ENCODE measurements around the gene SLC35F5. TPM values are rescaled to one million over a fixed set of nuclear protein-coding genes. Genes with fewer than 3 reads are reported as not detected.

SLC35F5 gene, protein sequence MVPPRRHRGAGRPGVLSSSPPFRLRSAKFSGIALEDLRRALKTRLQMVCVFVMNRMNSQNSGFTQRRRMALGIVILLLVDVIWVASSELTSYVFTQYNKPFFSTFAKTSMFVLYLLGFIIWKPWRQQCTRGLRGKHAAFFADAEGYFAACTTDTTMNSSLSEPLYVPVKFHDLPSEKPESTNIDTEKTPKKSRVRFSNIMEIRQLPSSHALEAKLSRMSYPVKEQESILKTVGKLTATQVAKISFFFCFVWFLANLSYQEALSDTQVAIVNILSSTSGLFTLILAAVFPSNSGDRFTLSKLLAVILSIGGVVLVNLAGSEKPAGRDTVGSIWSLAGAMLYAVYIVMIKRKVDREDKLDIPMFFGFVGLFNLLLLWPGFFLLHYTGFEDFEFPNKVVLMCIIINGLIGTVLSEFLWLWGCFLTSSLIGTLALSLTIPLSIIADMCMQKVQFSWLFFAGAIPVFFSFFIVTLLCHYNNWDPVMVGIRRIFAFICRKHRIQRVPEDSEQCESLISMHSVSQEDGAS
- 21.8 TPM for polyA plus RNA-seq (2012; ENCODE audit: missing spikeins)

GRCh38 chr2:113756355-113757137 is at the start of gene SLC35F5:
TSS of gene SLC35F5 (minus strand) at chr2:113756642. CDS start at chr2:113756409, 233 bp downstream.
- DNase-seq (ENCODE audit: insufficient read length) (peak; percentile 63), FAIRE-seq (peak; percentile 96)
- TF ChIP-seq POLR2A (IDR thresholded peaks at IDR 0.05; ENCODE audit: low read depth, low read length) (peak; percentile 87), POLR2AphosphoS5 (IDR thresholded peaks at IDR 0.05; ENCODE audit: low read depth, low read length) (peak; percentile 85), TAF1 (IDR thresholded peaks at IDR 0.05; ENCODE audit: borderline replicate concordance, low read depth, low read length) (peak; percentile 81; the same call in 1 of the 2 replicates)

GRCh38 chr2:113799375-113799774 is 42.9 kb upstream of the SLC35F5 start:
- no peak for FAIRE-seq
- no peak for TF ChIP-seq POLR2AphosphoS5 (IDR thresholded peaks at IDR 0.05; ENCODE audit: low read depth, low read length)
- no peak for TF ChIP-seq TAF1 (IDR thresholded peaks at IDR 0.05; ENCODE audit: borderline replicate concordance, low read depth, low read length)
- no peak for TF ChIP-seq POLR2A (IDR thresholded peaks at IDR 0.05; ENCODE audit: low read depth, low read length)
- no peak for DNase-seq (ENCODE audit: insufficient read length)

DNA sequence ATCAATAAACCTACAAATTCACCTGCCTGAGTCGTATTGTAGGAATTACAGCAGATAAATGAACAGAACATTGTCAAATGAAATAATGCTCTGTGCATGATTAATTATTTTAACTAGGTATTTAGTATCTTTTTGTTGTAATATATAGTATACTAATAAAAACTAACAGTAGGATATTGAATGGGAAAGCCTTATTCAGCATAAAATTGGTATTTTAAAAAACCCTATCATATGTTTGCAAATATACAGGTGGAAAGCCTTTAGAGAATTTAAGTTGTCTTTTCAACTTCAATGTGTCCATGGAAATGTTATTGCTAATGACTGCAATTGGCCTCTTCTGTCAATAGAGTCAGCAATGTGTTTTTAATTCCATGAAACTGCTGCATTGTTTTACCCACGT is 40.8 kb upstream of the SLC35F5 start:
- FAIRE-seq (no peak), DNase-seq (ENCODE audit: insufficient read length) (no peak)
- no peak for TF ChIP-seq POLR2A (IDR thresholded peaks at IDR 0.05; ENCODE audit: low read depth, low read length)
- no peak for TF ChIP-seq POLR2AphosphoS5 (IDR thresholded peaks at IDR 0.05; ENCODE audit: low read depth, low read length)
- TF ChIP-seq TAF1 (IDR thresholded peaks at IDR 0.05; ENCODE audit: borderline replicate concordance, low read depth, low read length) = no peak

DNA sequence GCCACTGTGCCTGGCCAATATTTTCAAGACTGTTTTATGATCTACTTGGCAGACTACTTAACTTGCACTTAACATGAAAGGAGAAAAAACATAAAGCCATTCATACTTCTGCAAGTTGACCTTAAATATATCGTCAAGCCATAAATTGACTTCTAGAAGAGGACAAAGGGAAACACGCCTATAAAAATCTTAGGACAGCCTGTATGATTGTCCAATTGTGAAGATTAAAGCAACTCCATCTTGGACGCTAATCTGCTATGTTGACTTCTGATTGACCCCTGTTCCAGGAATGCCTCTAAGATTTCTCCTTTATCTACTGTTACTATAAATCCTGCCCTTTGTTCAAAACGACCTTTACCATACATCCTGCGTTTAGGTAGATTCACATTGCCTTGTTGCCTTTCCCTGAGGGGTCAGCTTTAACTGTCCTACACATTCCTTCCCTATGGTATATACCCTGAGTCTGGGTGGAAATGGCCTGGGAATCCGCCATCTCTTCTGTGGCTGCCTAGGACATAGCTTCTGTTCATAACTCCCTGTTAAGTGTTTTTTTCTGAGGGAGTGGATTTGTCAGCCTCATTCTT is 40.2 kb upstream of the SLC35F5 start:
- DNase-seq (ENCODE audit: insufficient read length) (no peak), FAIRE-seq (no peak)
- no peak for TF ChIP-seq POLR2AphosphoS5 (IDR thresholded peaks at IDR 0.05; ENCODE audit: low read depth, low read length)
- no peak for TF ChIP-seq TAF1 (IDR thresholded peaks at IDR 0.05; ENCODE audit: borderline replicate concordance, low read depth, low read length)
- TF ChIP-seq POLR2A (IDR thresholded peaks at IDR 0.05; ENCODE audit: low read depth, low read length) = no peak

DNA sequence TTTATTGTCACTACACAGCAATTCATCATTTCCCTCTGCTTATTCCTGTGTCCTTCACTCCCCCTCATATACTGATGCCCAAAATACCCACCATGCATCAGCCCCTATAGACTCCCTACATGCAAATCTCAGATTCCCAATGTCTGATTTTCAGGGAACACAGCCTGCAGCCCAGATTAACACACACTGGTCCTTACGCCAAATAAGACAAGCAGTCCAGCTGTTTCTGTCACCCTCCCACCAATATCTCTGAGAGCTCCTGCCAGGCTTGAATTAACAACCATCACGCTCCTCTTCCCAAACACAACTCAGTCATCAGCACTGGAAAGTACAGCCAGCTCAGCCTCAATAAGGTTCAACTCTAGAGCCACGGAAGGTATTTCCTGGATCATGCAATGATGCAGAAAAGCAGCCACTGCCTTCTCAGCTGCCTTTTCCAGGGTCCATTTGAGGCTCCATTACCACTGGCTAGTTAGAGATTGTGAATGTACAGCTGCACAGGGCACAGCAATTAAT is 39.0 kb upstream of the SLC35F5 start:
- no peak for DNase-seq (ENCODE audit: insufficient read length)
- TF ChIP-seq POLR2A (IDR thresholded peaks at IDR 0.05; ENCODE audit: low read depth, low read length) (no peak), POLR2AphosphoS5 (IDR thresholded peaks at IDR 0.05; ENCODE audit: low read depth, low read length) (no peak), TAF1 (IDR thresholded peaks at IDR 0.05; ENCODE audit: borderline replicate concordance, low read depth, low read length) (no peak)
- FAIRE-seq = no peak

GRCh38 chr2:113791697-113792590 is 35.5 kb upstream of the SLC35F5 start:
- DNase-seq (ENCODE audit: insufficient read length) (no peak), FAIRE-seq (peak; percentile 71)
- TF ChIP-seq POLR2AphosphoS5 (IDR thresholded peaks at IDR 0.05; ENCODE audit: low read depth, low read length) = no peak
- no peak for TF ChIP-seq POLR2A (IDR thresholded peaks at IDR 0.05; ENCODE audit: low read depth, low read length)
- TF ChIP-seq TAF1 (IDR thresholded peaks at IDR 0.05; ENCODE audit: borderline replicate concordance, low read depth, low read length) = no peak

DNA sequence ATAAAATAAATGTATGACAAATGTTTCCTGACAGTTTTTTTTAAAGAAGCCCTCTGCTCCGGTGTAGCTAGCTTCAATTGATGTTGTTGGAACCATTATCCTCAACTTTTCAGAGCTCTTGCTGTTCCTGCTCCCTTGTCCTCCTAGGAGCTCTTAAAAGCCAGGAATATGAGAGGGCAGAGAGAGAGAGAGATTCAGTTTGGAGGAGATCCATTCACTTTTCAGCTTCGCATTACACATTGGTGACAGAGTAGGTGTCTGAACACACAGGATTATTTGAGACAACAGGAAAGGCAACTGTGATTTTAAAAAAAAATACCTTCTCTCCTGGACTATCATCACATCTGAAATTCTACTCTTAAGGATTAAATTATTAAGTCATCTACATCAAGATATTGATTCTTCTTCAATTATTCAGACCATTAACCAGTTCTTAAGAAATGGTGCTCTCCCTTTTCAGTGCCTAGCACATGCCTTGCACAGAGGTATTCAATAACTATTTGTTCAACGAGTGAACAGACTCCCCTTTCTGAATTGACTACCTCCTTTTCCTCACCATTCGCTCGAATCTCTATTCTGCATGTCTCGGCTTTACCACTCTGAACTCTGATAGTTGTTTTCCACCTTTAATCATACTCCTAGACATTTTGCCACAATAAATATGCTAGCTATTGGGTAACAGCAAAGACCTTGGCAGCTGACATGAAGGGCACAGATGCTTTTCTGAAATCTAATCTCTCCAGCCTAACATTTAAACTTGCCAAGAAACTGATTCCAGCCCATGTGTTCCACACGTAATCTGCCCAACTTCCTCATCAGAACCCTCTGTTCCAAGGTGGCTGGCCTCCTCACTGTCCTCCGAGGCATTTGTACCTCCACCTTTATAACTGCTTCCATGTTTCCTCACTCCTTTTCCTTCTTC is 28.6 kb upstream of the SLC35F5 start:
- TF ChIP-seq POLR2A (IDR thresholded peaks at IDR 0.05; ENCODE audit: low read depth, low read length) (no peak), TAF1 (IDR thresholded peaks at IDR 0.05; ENCODE audit: borderline replicate concordance, low read depth, low read length) (no peak), POLR2AphosphoS5 (IDR thresholded peaks at IDR 0.05; ENCODE audit: low read depth, low read length) (no peak)
- no peak for FAIRE-seq

DNA sequence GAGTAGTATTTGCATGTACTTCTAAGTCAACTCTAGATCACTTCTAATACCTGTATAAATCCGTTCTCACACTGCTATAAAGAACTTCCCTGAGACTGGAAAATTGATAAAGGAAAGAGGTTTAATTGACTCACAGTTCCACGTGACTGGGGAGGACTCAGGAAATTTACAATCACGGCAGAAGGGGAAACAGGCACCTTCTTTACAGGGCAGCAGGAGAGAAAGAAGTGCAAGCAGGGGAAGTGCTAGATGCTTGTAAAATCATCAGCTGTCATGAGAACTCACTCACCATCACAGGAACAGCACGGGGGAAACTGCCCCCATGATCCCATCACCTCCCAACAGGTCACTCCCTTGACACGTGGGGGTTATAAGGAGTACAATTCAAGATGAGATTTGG is 24.0 kb upstream of the SLC35F5 start:
- TF ChIP-seq POLR2A (IDR thresholded peaks at IDR 0.05; ENCODE audit: low read depth, low read length) (no peak), POLR2AphosphoS5 (IDR thresholded peaks at IDR 0.05; ENCODE audit: low read depth, low read length) (no peak), TAF1 (IDR thresholded peaks at IDR 0.05; ENCODE audit: borderline replicate concordance, low read depth, low read length) (no peak)
- DNase-seq (ENCODE audit: insufficient read length) (no peak), FAIRE-seq (no peak)

More for the DNA sequence above, 28.6 kb upstream of the SLC35F5 start:
- DNase-seq (ENCODE audit: insufficient read length) = no peak

- no peak for DNase-seq (ENCODE audit: insufficient read length)
- no peak for FAIRE-seq
- TF ChIP-seq POLR2A (IDR thresholded peaks at IDR 0.05; ENCODE audit: low read depth, low read length) (no peak), POLR2AphosphoS5 (IDR thresholded peaks at IDR 0.05; ENCODE audit: low read depth, low read length) (no peak), TAF1 (IDR thresholded peaks at IDR 0.05; ENCODE audit: borderline replicate concordance, low read depth, low read length) (no peak)
These were observed 20.9 kb upstream of the SLC35F5 start for GRCh38 chr2:113777371-113777770.

All from GM12892 (cell line).